ENCODE measurements around the gene LINC01488. TPM values are rescaled to one million over a fixed set of nuclear protein-coding genes. Genes with fewer than 3 reads are reported as not detected.

Gene LINC01488
- total and polyA plus RNA-seq, 2 experiments from 2014 or later = not detected

- Histone ChIP-seq H3K27me3 (ENCODE audit: insufficient read depth) (no peaks in the 10 kb centered on the region), H3F3A (replicated peaks; ENCODE audit: low read depth) (no peaks in the 10 kb centered on the region), H3K9me2 (ENCODE audit: insufficient read depth) (peaks cover 4% of the 10 kb centered on the region; the same call in 1 of the 2 replicates), H3K36me3 (ENCODE audit: insufficient read depth) (no peaks in the 10 kb centered on the region), H3K79me2 (replicated peaks; ENCODE audit: insufficient read depth) (no peaks in the 10 kb centered on the region), H3K4me1 (ENCODE audit: insufficient read depth) (peaks cover 25% of the 10 kb centered on the region), H3K4me2 (no peak overlapping the region), H2AFZ (no peak overlapping the region), H3K4me3 (no peak overlapping the region), H3K27ac (ENCODE audit: low read depth) (no peak overlapping the region), H4K20me1 (replicated peaks; ENCODE audit: insufficient read depth) (no peaks in the 10 kb centered on the region)
- H3K27ac Mint-ChIP-seq = no peak overlapping the region
- ATAC-seq (no peak), DNase-seq (ENCODE audit: low spot score) (no peak)
- H3K4me3 Mint-ChIP-seq = no peak overlapping the region
- TF ChIP-seq ZNF462 (CRISPR knock-in tag; IDR thresholded peaks at IDR 0.05) = no peak
- no peak for TF ChIP-seq POLR2AphosphoS5 (IDR thresholded peaks at IDR 0.05; ENCODE audit: low read depth)
- TF ChIP-seq CTCF (conservative IDR thresholded peaks at IDR 0.05; ENCODE audit: low read depth in 2 of 2) = no peak
- no peak for TF ChIP-seq CREB1 (CRISPR knock-in tag; IDR thresholded peaks at IDR 0.05; ENCODE audit: low read depth)
- no peak for TF ChIP-seq EZH2phosphoT487 (IDR thresholded peaks at IDR 0.05; ENCODE audit: unreplicated experiment)
- TF ChIP-seq ZNF331 (CRISPR knock-in tag; IDR thresholded peaks at IDR 0.05; ENCODE audit: low read depth) = no peak
- TF ChIP-seq ETS1 (IDR thresholded peaks at IDR 0.05) = no peak
- TF ChIP-seq ZNF114 (CRISPR knock-in tag; IDR thresholded peaks at IDR 0.05) = no peak
- H3K4me1 Mint-ChIP-seq = peaks cover 43% of the 10 kb centered on the region
- peaks cover 8% of the 10 kb centered on the region for H3K27me3 Mint-ChIP-seq (ENCODE audit: insufficient read depth, low read depth, poor library complexity)
- peaks cover 11% of the 10 kb centered on the region for H3K9me3 Mint-ChIP-seq
- H3K36me3 Mint-ChIP-seq (ENCODE audit: low read depth) = peaks cover 12% of the 10 kb centered on the region
These were observed 42.0 kb downstream of the LINC01488 start for GRCh38 chr11:69523453-69523852.
